K562 (cell line): ENCODE results near the gene SGTB. TPM values are rescaled to one million over a fixed set of nuclear protein-coding genes. Genes with fewer than 3 reads are reported as not detected.
"Not testable (repeated sequence)": the region's sequence is repeated elsewhere in the genome, so short reads cannot be mapped to it uniquely, and the experiment has no call there.

Source experiments
- ATAC-seq: fragments of 200-7000 bp; cut with Tn5 transposase; 3 replicates; pipeline ENCODE4 v1.9.1; 2020; ENCODE audit warnings: moderate library complexity
- BruUV-seq: library from RNA; stranded (reverse); fragments of 400-500 nt; replicated peaks from 2 replicates; lab custom pipeline; 2021; lab: Mats Ljungman, UMichigan
- CTCF ChIA-PET: fragments of 300-600 bp; formaldehyde crosslinking; extraction: SDS; loops from one replicate; lab custom pipeline; 2021; ENCODE audit warnings: low intra/inter-chr PET ratio; lab: Yijun Ruan, JAX
- POLR2A ChIA-PET: fragments of 300-600, 350-650 bp; sonication (Branson Sonifier 250); formaldehyde crosslinking; extraction: SDS; loops from one replicate; lab custom pipeline; 2021; ENCODE audit warnings: antibody characterized with exemption, inconsistent platforms; lab: Yijun Ruan, JAX
- DNase-seq, 4 experiments: peaks; one replicate each; pipeline versions ENCODE4 v3.0.0 to v3.0.0-alpha.2; 2011 to 2018; ENCODE audit warnings: low spot score in 3 of 4, mixed read lengths in 3 of 4; ENCODE audit errors: extremely low read depth in 1 of 4
- FAIRE-seq: peaks from 2 replicates; lab custom pipeline; 2011; peaks lifted over from hg19 to GRCh38; lab: Jason Lieb, UNC
- H2AFZ ChIP-seq: 2 replicates; pipeline ENCODE4 v1.6.0; 2011; ENCODE audit warnings: low read depth, low read length, control low read depth, inconsistent platforms
- H3K27ac ChIP-seq: fragments of 200-600 bp; 3 replicates; pipeline ENCODE4 v1.8.0; 2011; ENCODE audit warnings: low read depth, mild to moderate bottlenecking, control low read depth, inconsistent platforms, low read length, moderate library complexity, mixed read lengths; ENCODE audit errors: extremely low read depth
- H3K27me3 ChIP-seq, 2 experiments: fragments of 300-600 bp in 1 of 2; 2 replicates in 1 of 2; 3 replicates in 1 of 2; pipeline versions ENCODE4 v1.6.0 to v1.8.0; 2011; ENCODE audit warnings: inconsistent platforms in 2 of 2, low read length in 2 of 2, mild to moderate bottlenecking in 1 of 2, mixed read lengths in 1 of 2, moderate library complexity in 1 of 2; ENCODE audit not compliant: control insufficient read depth in 2 of 2, insufficient read depth in 2 of 2
- H3K36me3 ChIP-seq: fragments of 300-600 bp; 3 replicates; pipeline ENCODE4 v1.8.0; 2011; ENCODE audit warnings: mild to moderate bottlenecking, low read length, inconsistent platforms; ENCODE audit not compliant: control insufficient read depth, insufficient read depth
- H3K4me1 ChIP-seq, 2 experiments: fragments of 200-600 bp in 1 of 2; replicated peaks in 1 of 2; 2 replicates in 1 of 2; 3 replicates in 1 of 2; pipeline versions ENCODE4 v1.5.1 to v1.8.0; 2011; ENCODE audit warnings: inconsistent platforms in 2 of 2, low read length in 2 of 2, mild to moderate bottlenecking in 1 of 2, mixed read lengths in 1 of 2, moderate library complexity in 1 of 2; ENCODE audit not compliant: control insufficient read depth in 2 of 2, insufficient read depth in 2 of 2
- H3K4me2 ChIP-seq: 2 replicates; pipeline ENCODE4 v1.6.1; 2011; ENCODE audit warnings: low read length, control low read depth, inconsistent platforms, mixed read lengths; ENCODE audit not compliant: insufficient read depth
- H3K4me3 ChIP-seq: fragments of 200-600 bp; sonication (generic), shearing (Covaris generic); 2 replicates; pipeline ENCODE4 v1.5.1; 2016; ENCODE audit warnings: control low read depth, inconsistent platforms
- H3K79me2 ChIP-seq: fragments of 200-600 bp; 3 replicates; pipeline ENCODE4 v1.8.0; 2011; ENCODE audit warnings: low read length, inconsistent platforms; ENCODE audit not compliant: control insufficient read depth, insufficient read depth
- H3K9ac ChIP-seq, 2 experiments: 2 replicates each; pipeline versions ENCODE4 v1.6.0 to v1.6.1; 2011; ENCODE audit warnings: low read depth in 2 of 2, low read length in 2 of 2, control low read depth in 1 of 2, inconsistent platforms in 1 of 2, mild to moderate bottlenecking in 1 of 2, mixed read lengths in 1 of 2; ENCODE audit not compliant: insufficient read depth in 1 of 2
- H3K9me1 ChIP-seq: one replicate; pipeline ENCODE4 v1.6.0; 2011; ENCODE audit warnings: inconsistent platforms, mild to moderate bottlenecking, low read length, moderate library complexity; ENCODE audit not compliant: control insufficient read depth, insufficient read depth
- H3K9me3 ChIP-seq: replicated peaks from 2 replicates; pipeline ENCODE4 v1.5.1; 2011; ENCODE audit warnings: low read depth, low read length, inconsistent platforms; ENCODE audit not compliant: control insufficient read depth, insufficient read depth
- H4K20me1 ChIP-seq: replicated peaks from 2 replicates; pipeline ENCODE4 v1.6.1; 2011; ENCODE audit warnings: low read length, inconsistent platforms, mixed read lengths; ENCODE audit not compliant: control insufficient read depth, insufficient read depth
- ARHGAP35 ChIP-seq: fragments of 450-650 bp; IDR thresholded peaks from 2 replicates; pipeline ENCODE4 v1.6.1; 2018; ENCODE audit not compliant: partially characterized antibody
- CCAR2 ChIP-seq: fragments of 200-400 bp; formaldehyde crosslinking; IDR thresholded peaks from 2 replicates; pipeline ENCODE4 v1.6.1; 2017; ENCODE audit warnings: mild to moderate bottlenecking, low read depth, low read length
- CEBPB ChIP-seq: fragments of 450-650 bp; IDR thresholded peaks from 2 replicates; pipeline ENCODE4 v1.6.1; 2016; ENCODE audit warnings: missing genetic modification characterization, missing compliant biosample characterization
- CEBPG ChIP-seq, 3 experiments: fragments of 200-800 bp in 1 of 3; sonication (Bioruptor generic) in 1 of 3; sonication (generic) in 1 of 3; formaldehyde crosslinking in 1 of 3; IDR thresholded peaks in 2 of 3; conservative IDR thresholded peaks in 1 of 3; 2 replicates each; pipeline versions ENCODE4 v1.6.1 to v1.8.0; 2016 to 2022; ENCODE audit warnings: missing compliant biosample characterization in 2 of 3, missing genetic modification characterization in 2 of 3, mild to moderate bottlenecking in 1 of 3, missing genetic modification reagents in 1 of 3
- NR2C2 ChIP-seq, 2 experiments: fragments of 200-800 bp in 1 of 2; sonication (Bioruptor generic) in 1 of 2; sonication (generic) in 1 of 2; formaldehyde crosslinking in 1 of 2; IDR thresholded peaks; 2 replicates each; pipeline versions ENCODE4 v1.6.1 to v1.8.0; 2016 to 2022; ENCODE audit warnings: mild to moderate bottlenecking in 1 of 2, missing compliant biosample characterization in 1 of 2, missing genetic modification characterization in 1 of 2, missing genetic modification reagents in 1 of 2
- POLR3G ChIP-seq: IDR thresholded peaks from 2 replicates; pipeline ENCODE4 v1.6.1; 2011; ENCODE audit not compliant: insufficient read length, insufficient replicate concordance; ENCODE audit errors: extremely low read depth
- RBM22 ChIP-seq: fragments of 200-400 bp; formaldehyde crosslinking; IDR thresholded peaks from 2 replicates; pipeline ENCODE4 v1.6.1; 2018; ENCODE audit warnings: low read length, low read depth; ENCODE audit not compliant: poor library complexity, severe bottlenecking
- WGBS: fragments of 100-300 bp; shearing (Covaris generic); methylation state at CpG from one replicate; pipeline ENCODE4 v1.1.6; 2016; ENCODE audit warnings: low coverage, mixed read lengths; ENCODE audit not compliant: insufficient coverage; ENCODE audit errors: missing lambda C conversion rate; 5-methylcytosine and 5-hydroxymethylcytosine counted together
- in situ Hi-C: fragments of 300-500 bp; cut with MboI; formaldehyde crosslinking; loops from 4 replicates; pipeline ENCODE4 v1.15.0; 2018; ENCODE audit warnings: inconsistent platforms, mixed read lengths
- intact Hi-C: fragments of 100-400 bp; cut with micrococcal nuclease; formaldehyde crosslinking; loops from 2 replicates; pipeline ENCODE4 v1.14.2; 2022
- polyA plus RNA-seq, 8 experiments: library from polyadenylated mRNA; depleted of rRNA in 4 of 8; stranded (reverse) in 5 of 8; unstranded in 3 of 8; fragments of >200 nt; fragmentation: Nextera tagmentation in 2 of 8; fragmentation: Illumina TruSeq in 1 of 8; extraction: Ambion mirVana in 2 of 8; extraction: Trizol in 1 of 8; gene quantifications; 2 replicates each; pipeline versions ENCODE4 v1.2.1 to v1.2.3, GENCODE V29; 2011 to 2014; ENCODE audit warnings: inconsistent platforms in 1 of 8, missing spikeins in 1 of 8
- total RNA-seq, 7 experiments: library from RNA; depleted of rRNA in 6 of 7; stranded (reverse); fragments of >200 nt in 6 of 7; fragmentation: Illumina TruSeq in 2 of 7; extraction: Trizol in 2 of 7; gene quantifications; 2 replicates each; pipeline versions ENCODE4 v1.2.1 to v1.2.3, GENCODE V29; 2011 to 2021; ENCODE audit warnings: low replicate concordance in 1 of 7

Gene SGTB
- total and polyA plus RNA-seq, 9 of the 15 experiments (the other 6 are each of a cell fraction or from before 2014, with no cell fraction given), result 1.3 to 8.4 (median 4.8) TPM

DNA sequence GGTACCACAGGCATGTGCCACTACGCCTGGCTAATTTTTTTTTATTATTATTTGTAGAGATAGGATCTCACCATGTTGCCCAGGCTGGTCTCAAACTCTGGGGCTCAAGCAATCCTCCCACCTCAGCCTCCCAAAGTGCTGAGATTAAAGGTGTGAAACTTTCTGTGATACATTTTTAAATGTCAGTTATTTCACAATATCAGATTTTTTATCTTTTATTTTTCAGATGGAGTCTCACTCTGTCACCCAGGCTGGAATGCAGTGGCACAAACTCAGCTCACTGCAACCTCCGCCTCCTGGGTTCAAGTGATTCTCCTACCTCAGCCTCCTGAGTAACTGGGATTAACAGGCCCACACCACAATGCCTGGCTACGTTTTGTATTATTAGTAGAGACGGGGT is 99.9 kb downstream of the SGTB start:
- H3K79me2 ChIP-seq, result peaks cover 62% of the 10 kb centered on the region
- H3K4me1 ChIP-seq, result peaks cover 6 to 14% of the 10 kb centered on the region in 2 experiments
- H3K27ac ChIP-seq; H3K4me3 ChIP-seq; H4K20me1 ChIP-seq; in situ Hi-C loops; H3K27me3 ChIP-seq; BruUV-seq; H3K36me3 ChIP-seq; FAIRE-seq; H3K9me1 ChIP-seq; CTCF ChIA-PET; DNase-seq; H3K9me3 ChIP-seq; ATAC-seq; TF ChIP-seq NR2C2, CEBPG (CRISPR knock-in tag; IDR thresholded peaks at IDR 0.05): not testable (repeated sequence)
- WGBS, result 51% methylated on average over 4 of the region's 4 CpGs
- H3K9ac ChIP-seq, result peak overlapping the region in 1 of 2 experiments; percentile 74; a peak in 1 of 4 replicates
- POLR2A ChIA-PET, result interaction anchor here (1.0 kb wide), 1 partner anchor 25 kb away, joined by 4 read pairs; no protein-coding TSS in a partner anchor
- H2AFZ ChIP-seq, result peak overlapping the region; percentile 32; the same call in 1 of the 2 replicates
- H3K4me2 ChIP-seq, result peak overlapping the region; percentile 95
- TF ChIP-seq NR2C2 (tag; IDR thresholded peaks at IDR 0.05) (0 out of 2 replicates have a peak, but pooled peaks have one; percentile 22), CEBPG (tag; conservative IDR thresholded peaks at IDR 0.05 in 1 of 2, IDR thresholded peaks at IDR 0.05 in 1 of 2) (0 out of 4 replicates have a peak, but pooled peaks have one; percentile 8 to 22), CEBPB (tag) (peak; percentile 77)
- intact Hi-C loops, result loop anchor here (10.0 kb wide), 1 partner anchor 303 kb away; the partner anchor contains the start of gene ERBIN

DNA sequence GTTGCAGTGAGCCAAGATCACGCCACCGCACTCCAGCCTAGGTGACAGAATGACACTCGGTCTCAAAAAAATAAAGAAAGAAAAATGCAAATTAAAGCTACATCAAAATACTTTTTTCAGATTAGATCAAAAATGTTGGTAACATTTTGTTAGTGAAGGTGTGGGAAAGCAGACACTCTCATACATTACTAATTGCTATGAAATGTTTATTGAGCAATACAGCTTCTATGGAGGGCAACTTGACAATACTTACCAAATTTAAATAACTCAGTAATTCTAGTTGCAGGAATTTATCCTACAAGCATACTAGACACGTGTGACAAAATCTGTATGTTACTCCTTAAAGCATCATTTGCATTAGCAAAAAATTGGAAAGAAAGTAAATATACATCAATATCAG is 101.9 kb downstream of the SGTB start:
- in situ Hi-C loops, result no loop called here
- TF ChIP-seq ARHGAP35, result no peak
- TF ChIP-seq RBM22, result no peak
- TF ChIP-seq POLR3G, result no peak
- no peak for TF ChIP-seq CCAR2
- TF ChIP-seq, all 486 proteins: peak for 0
- no TSS peak for BruUV-seq
- Histone ChIP-seq H4K20me1 (no peaks in the 10 kb centered on the region), H3K36me3 (peaks cover 6% of the 10 kb centered on the region; the same call in 2 of the 3 replicates), H3K27me3 (no peaks in the 10 kb centered on the region), H3K9me1 (no peaks in the 10 kb centered on the region), H3K79me2 (peaks cover 42% of the 10 kb centered on the region), H3K27ac (no peak overlapping the region), H3K4me2 (no peak overlapping the region), H3K9ac (no peak overlapping the region), H3K4me1 (peaks cover 6 to 7% of the 10 kb centered on the region in 2 experiments), H3K4me3 (no peak overlapping the region), H2AFZ (no peak overlapping the region), H3K9me3 (no peaks in the 10 kb centered on the region)
- POLR2A ChIA-PET, result no interaction called here
- no peak for ATAC-seq
- DNase-seq, result no peak
- CTCF ChIA-PET, result no interaction called here
- intact Hi-C loops, result loop anchor here (10.0 kb wide), 1 partner anchor 305 kb away; the partner anchor contains the start of gene ERBIN
- WGBS, result 77% methylated on average over 4 of the region's 4 CpGs
- no peak for FAIRE-seq
